BJ (cell line): Measurements from ENCODE around the gene ABLIM2. TPM values are rescaled to one million over a fixed set of nuclear protein-coding genes. Genes with fewer than 3 reads are reported as not detected.

Experiments
- CTCF ChIA-PET: fragments of 350-600 bp; formaldehyde crosslinking; extraction: SDS; loops from one replicate; lab custom pipeline; 2021; ENCODE audit warnings: antibody characterized with exemption, inconsistent platforms; lab: Yijun Ruan, JAX
- POLR2A ChIA-PET: fragments of 300-600 bp; sonication (Branson Sonifier 250); formaldehyde crosslinking; extraction: SDS; loops from one replicate; lab custom pipeline; 2021; ENCODE audit warnings: antibody characterized with exemption; lab: Charles Lee
- DNase-seq: peaks from one replicate; pipeline ENCODE4 v3.0.0-alpha.2; 2011; ENCODE audit warnings: low read depth
- H3K27me3 ChIP-seq: 2 replicates; pipeline ENCODE4 v1.6.0; 2011; ENCODE audit warnings: low read length; ENCODE audit not compliant: control insufficient read depth, insufficient read depth
- H3K36me3 ChIP-seq: 2 replicates; pipeline ENCODE4 v1.5.1; 2011; ENCODE audit warnings: low read length; ENCODE audit not compliant: control insufficient read depth, insufficient read depth
- H3K4me3 ChIP-seq: 2 replicates; pipeline ENCODE4 v1.5.1; 2011; ENCODE audit warnings: low read depth, mild to moderate bottlenecking, control low read depth, low read length
- CTCF ChIP-seq: IDR thresholded peaks from 2 replicates; pipeline ENCODE4 v1.5.1; 2011; ENCODE audit warnings: low read depth, mild to moderate bottlenecking, control low read depth, inconsistent platforms, low read length, moderate library complexity; ENCODE audit not compliant: insufficient read depth
- polyA plus RNA-seq: library from polyadenylated mRNA; depleted of rRNA; stranded (reverse); fragments of >200 nt; gene quantifications from 2 replicates; pipeline ENCODE4 v1.2.3, GENCODE V29; 2011

The ABLIM2 gene
- polyA plus RNA-seq, 1 experiment, result 0.07 TPM

- ChIA-PET POLR2A (no interaction called here), CTCF (interaction anchor here (1.4 kb wide), 1 partner anchor 194 kb away, joined by 5 read pairs; no protein-coding TSS in a partner anchor)
- peaks cover 2% of the 10 kb centered on the region for H3K27me3 ChIP-seq
- no peak for DNase-seq
- H3K36me3 ChIP-seq, result no peaks in the 10 kb centered on the region
- H3K4me3 ChIP-seq, result no peak overlapping the region
- no peak for TF ChIP-seq CTCF
Measured at GRCh38 chr4:7995866-7996265, 162.7 kb downstream of the ABLIM2 start.

GRCh38 chr4:7995135-7995534 lies 163.5 kb downstream of the ABLIM2 start:
- POLR2A ChIA-PET, result no interaction called here
- CTCF ChIA-PET, result interaction anchor here (0.6 to 1.4 kb wide), 2 partner anchors 148 to 193 kb away, joined by 3 to 5 read pairs; no protein-coding TSS in a partner anchor
- no peak for DNase-seq
- H3K4me3 ChIP-seq, result no peak overlapping the region
- H3K36me3 ChIP-seq, result no peaks in the 10 kb centered on the region
- no peak for TF ChIP-seq CTCF
- H3K27me3 ChIP-seq, result peaks cover 2% of the 10 kb centered on the region

GRCh38 chr4:7993671-7994070 lies 164.9 kb downstream of the ABLIM2 start:
- POLR2A ChIA-PET, result no interaction called here
- TF ChIP-seq CTCF, result no peak
- H3K27me3 ChIP-seq, result peaks cover 2% of the 10 kb centered on the region
- no peak overlapping the region for H3K4me3 ChIP-seq
- no peak for DNase-seq
- CTCF ChIA-PET, result interaction anchor here (0.8 kb wide), 1 partner anchor 274 kb away, joined by 3 read pairs; no protein-coding TSS in a partner anchor
- no peaks in the 10 kb centered on the region for H3K36me3 ChIP-seq

GRCh38 chr4:7992846-7993245 lies 165.8 kb downstream of the ABLIM2 start:
- POLR2A ChIA-PET, result no interaction called here
- H3K27me3 ChIP-seq, result peaks cover 2% of the 10 kb centered on the region
- CTCF ChIA-PET, result interaction anchor here (0.8 kb wide), 1 partner anchor 273 kb away, joined by 3 read pairs; no protein-coding TSS in a partner anchor
- TF ChIP-seq CTCF, result no peak
- no peak overlapping the region for H3K4me3 ChIP-seq
- no peak for DNase-seq
- no peaks in the 10 kb centered on the region for H3K36me3 ChIP-seq

GRCh38 chr4:7990807-7991459 lies 167.7 kb downstream of the ABLIM2 start:
- Histone ChIP-seq H3K4me3 (no peak overlapping the region), H3K36me3 (no peaks in the 10 kb centered on the region), H3K27me3 (no peaks in the 10 kb centered on the region; the same call in 1 of the 2 replicates)
- TF ChIP-seq CTCF, result no peak
- no peak for DNase-seq
- ChIA-PET CTCF (no interaction called here), POLR2A (no interaction called here)
